ENCODE results near the gene ACAD9.

- TF ChIP-seq CTCF (IDR thresholded peaks at IDR 0.05) (no peak), EZH2 (IDR thresholded peaks at IDR 0.05; ENCODE audit: borderline replicate concordance, insufficient read depth, low read depth, low read length, poor library complexity, severe bottlenecking) (no peak)
These were observed 780 bp upstream of the ACAD9 start for GRCh38 chr3:128878556-128879124.

Measured in B cell (primary cell).